Liver (tissue), 9 donors: ENCODE data around the gene GMDS. TPM values are rescaled to one million over a fixed set of nuclear protein-coding genes. Genes with fewer than 3 reads are reported as not detected.

Experiments used
- DNase-seq: peaks from one replicate; pipeline ENCODE4 v3.0.0-alpha.2; 2017; ENCODE audit warnings: low spot score
- H3K27ac ChIP-seq, 2 donors: one replicate each; pipeline ENCODE4 v1.7.0; 2013; ENCODE audit warnings: inconsistent platforms in 2 of 2, low read length in 2 of 2, control low read depth in 1 of 2, low read depth in 1 of 2, mild to moderate bottlenecking in 1 of 2
- H3K27me3 ChIP-seq, 4 donors: one replicate each; pipeline versions ENCODE4 v1.6.1 to v1.7.0; 2013; ENCODE audit warnings: low read length in 3 of 4, inconsistent platforms in 1 of 4, mild to moderate bottlenecking in 1 of 4, moderate library complexity in 1 of 4; ENCODE audit not compliant: control insufficient read depth in 4 of 4, insufficient read depth in 4 of 4
- H3K36me3 ChIP-seq, 4 donors: one replicate each; pipeline versions ENCODE4 v1.6.1 to v1.7.0; 2013; ENCODE audit warnings: low read length in 3 of 4, mild to moderate bottlenecking in 3 of 4, low read depth in 1 of 4, moderate library complexity in 1 of 4; ENCODE audit not compliant: control insufficient read depth in 4 of 4, insufficient read depth in 3 of 4
- H3K4me1 ChIP-seq, 4 donors: one replicate each; pipeline versions ENCODE4 v1.6.1 to v1.7.0; 2013; ENCODE audit warnings: low read length in 3 of 4, mild to moderate bottlenecking in 3 of 4, moderate library complexity in 1 of 4; ENCODE audit not compliant: control insufficient read depth in 4 of 4, insufficient read depth in 4 of 4
- H3K4me3 ChIP-seq, 3 donors: one replicate each; pipeline versions ENCODE4 v1.6.1 to v1.7.0; 2013; ENCODE audit warnings: low read length in 3 of 3, control low read depth in 1 of 3, low read depth in 1 of 3, mild to moderate bottlenecking in 1 of 3
- H3K9ac ChIP-seq, 2 donors: one replicate each; pipeline ENCODE4 v1.7.0; 2013; ENCODE audit warnings: low read length in 2 of 2, mild to moderate bottlenecking in 2 of 2, moderate library complexity in 2 of 2, control low read depth in 1 of 2, low read depth in 1 of 2
- H3K9me3 ChIP-seq, 4 donors: one replicate each; pipeline versions ENCODE4 v1.6.1 to v1.7.0; 2013; ENCODE audit warnings: low read length in 3 of 4; ENCODE audit not compliant: control insufficient read depth in 4 of 4
- CTCF ChIP-seq: fragments of 150-350 bp; IDR thresholded peaks from 2 replicates; pipeline ENCODE4 v1.5.1; 2017; ENCODE audit warnings: improper control_type of control experiment, low read depth, low read length; ENCODE audit not compliant: missing input control
- EGR1 ChIP-seq, 2 donors: IDR thresholded peaks; 2 replicates each; pipeline ENCODE4 v1.6.1; 2016 to 2018; ENCODE audit warnings: antibody characterized with exemption in 2 of 2, low read depth in 2 of 2
- GABPA ChIP-seq, 2 donors: IDR thresholded peaks in 1 of 2; conservative IDR thresholded peaks in 1 of 2; 2 replicates each; pipeline ENCODE4 v1.6.1; 2016; ENCODE audit warnings: antibody characterized with exemption in 2 of 2, mild to moderate bottlenecking in 1 of 2, moderate library complexity in 1 of 2
- HNF4A ChIP-seq, 2 donors: conservative IDR thresholded peaks; 2 replicates each; pipeline ENCODE4 v1.6.1; 2016; ENCODE audit warnings: antibody characterized with exemption in 2 of 2, mild to moderate bottlenecking in 2 of 2
- HNF4G ChIP-seq: IDR thresholded peaks from 2 replicates; pipeline ENCODE4 v1.6.1; 2016; ENCODE audit warnings: antibody characterized with exemption
- JUND ChIP-seq, 2 donors: IDR thresholded peaks; 2 replicates each; pipeline ENCODE4 v1.6.1; 2016; ENCODE audit warnings: antibody characterized with exemption in 2 of 2
- MAX ChIP-seq: IDR thresholded peaks from 2 replicates; pipeline ENCODE4 v1.6.1; 2016; ENCODE audit warnings: antibody characterized with exemption
- NR2F2 ChIP-seq: IDR thresholded peaks from 2 replicates; pipeline ENCODE4 v1.6.1; 2016; ENCODE audit warnings: antibody characterized with exemption
- REST ChIP-seq: IDR thresholded peaks from 2 replicates; pipeline ENCODE4 v1.6.1; 2016; ENCODE audit warnings: antibody characterized with exemption, mild to moderate bottlenecking
- RXRA ChIP-seq, 2 donors: IDR thresholded peaks; 2 replicates each; pipeline ENCODE4 v1.6.1; 2017 to 2018; ENCODE audit warnings: antibody characterized with exemption in 2 of 2, mild to moderate bottlenecking in 1 of 2
- SP1 ChIP-seq: IDR thresholded peaks from 2 replicates; pipeline ENCODE4 v1.6.1; 2018; ENCODE audit warnings: antibody characterized with exemption, mild to moderate bottlenecking
- TAF1 ChIP-seq: conservative IDR thresholded peaks from 2 replicates; pipeline ENCODE4 v1.6.1; 2016; ENCODE audit warnings: antibody characterized with exemption, mild to moderate bottlenecking
- ZBTB33 ChIP-seq: IDR thresholded peaks from 2 replicates; pipeline ENCODE4 v1.6.1; 2016; ENCODE audit warnings: antibody characterized with exemption
- WGBS: extraction: QIAGEN DNeasy Blood & Tissue Kit; methylation state at CpG from one replicate; pipeline ENCODE4 v1.1.7; 2013; 5-methylcytosine and 5-hydroxymethylcytosine counted together
- polyA plus RNA-seq, 2 donors: library from polyadenylated mRNA; stranded (reverse) in 1 of 2; unstranded in 1 of 2; fragments of 200-250 nt in 1 of 2; fragments of >200 nt in 1 of 2; fragmentation: Nextera tagmentation in 1 of 2; extraction: Ambion mirVana in 1 of 2; gene quantifications; one replicate each; pipeline versions ENCODE4 v1.2.1 to v1.2.3, GENCODE V29; 2013 to 2015
- total RNA-seq, 2 donors: library from RNA; depleted of rRNA; stranded (reverse); fragments of >200 nt; gene quantifications; one replicate each; pipeline ENCODE4 v1.2.3, GENCODE V29; 2014
- donor health status: healthy.
- donor health status: healthy.
- donor health status: healthy.
- donor health status: healthy.
- donor health status: healthy.

The GMDS gene
- total and polyA plus RNA-seq, 4 donors = 3.5 to 15.6 (median 13.0) TPM

GRCh38 chr6:2179950-2180349 is 65.5 kb downstream of the GMDS start (continued):
- TF ChIP-seq TAF1 = no peak
- TF ChIP-seq ZBTB33 = no peak

- no peak overlapping the region for H3K27ac ChIP-seq
- H3K27me3 ChIP-seq = no peaks in the 10 kb centered on the region
- TF ChIP-seq CTCF = no peak
- no peak for TF ChIP-seq MAX
- H3K36me3 ChIP-seq = no peaks in the 10 kb centered on the region
- H3K4me3 ChIP-seq = no peak overlapping the region
- 79% methylated on average over 1 of the region's 1 CpG for WGBS
- DNase-seq = no peak
- H3K9me3 ChIP-seq = peaks cover 0 to 5% (median 0%) of the 10 kb centered on the region in 4 donors
- H3K9ac ChIP-seq = no peak overlapping the region
- no peaks in the 10 kb centered on the region for H3K4me1 ChIP-seq
Measured at GRCh38 chr6:2179241-2179640, 66.2 kb downstream of the GMDS start.

GRCh38 chr6:2178125-2178524 is 67.3 kb downstream of the GMDS start:
- 95% methylated on average over 4 of the region's 4 CpGs for WGBS
- no peak overlapping the region for H3K9ac ChIP-seq
- TF ChIP-seq CTCF (no peak), JUND (IDR thresholded peaks at IDR 0.05) (no peak), MAX (no peak), HNF4G (no peak), REST (no peak), GABPA (IDR thresholded peaks at IDR 0.05 in 1 of 2, conservative IDR thresholded peaks at IDR 0.05 in 1 of 2) (no peak), SP1 (no peak), RXRA (IDR thresholded peaks at IDR 0.05) (no peak), NR2F2 (no peak), HNF4A (conservative IDR thresholded peaks at IDR 0.05) (no peak), EGR1 (IDR thresholded peaks at IDR 0.05; ENCODE audit: low read depth in 2 of 2) (no peak)

More at GRCh38 chr6:2178125-2178524, 67.3 kb downstream of the GMDS start:
- Histone ChIP-seq H3K9me3 (peaks cover 0 to 5% (median 0%) of the 10 kb centered on the region in 4 donors), H3K4me1 (no peaks in the 10 kb centered on the region), H3K4me3 (no peak overlapping the region), H3K27ac (no peak overlapping the region), H3K36me3 (no peaks in the 10 kb centered on the region), H3K27me3 (no peaks in the 10 kb centered on the region)
- DNase-seq = no peak
